ENCODE measurements around the gene ST7.

- TF ChIP-seq TSHZ2 (CRISPR knock-in tag; IDR thresholded peaks at IDR 0.05), result no peak
- TF ChIP-seq ISL1 (CRISPR knock-in tag; IDR thresholded peaks at IDR 0.05), result no peak
- TF ChIP-seq PATZ1 (CRISPR knock-in tag; IDR thresholded peaks at IDR 0.05; ENCODE audit: borderline replicate concordance), result no peak
These were observed 90.0 kb downstream of the ST7 start for GRCh38 chr7:117043108-117043825.

All from SK-N-SH treated with all-trans-retinoic acid at 6 μM for 48 hours (cell line).